Stimulated activated CD8-positive, alpha-beta memory T cell treated with anti-CD3 and anti-CD28 coated beads, Interleukin-7, amount 100 ng/mL, for 48 hours (primary cell): ENCODE measurements around the gene SP3.

Source experiments
- DNase-seq, 2 donors: peaks; one replicate each; pipeline ENCODE4 v3.0.0-alpha.2; 2020; ENCODE audit warnings: low read depth in 1 of 2; ENCODE audit errors: extremely low read depth in 1 of 2

Gene SP3

DNA sequence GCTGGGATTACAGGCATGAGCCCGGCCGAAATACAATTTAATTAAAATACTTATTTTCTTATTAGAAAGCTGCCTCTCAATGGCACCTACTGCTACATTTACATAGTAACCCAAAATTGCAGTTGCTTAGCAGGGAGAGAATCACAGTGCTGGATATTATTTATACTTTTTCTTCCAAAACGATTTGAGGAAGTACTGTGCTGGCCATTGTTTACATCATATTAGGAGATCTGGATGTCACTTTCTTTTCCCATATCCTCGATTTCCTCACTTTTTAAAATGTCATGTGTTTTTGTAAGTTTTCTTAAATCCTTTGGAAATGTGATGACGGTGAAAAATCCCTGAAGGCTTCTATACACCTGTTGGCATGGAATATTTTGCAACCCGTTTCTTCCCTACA lies 3.4 kb upstream of the SP3 start:
- DNase-seq, result no peak

DNA sequence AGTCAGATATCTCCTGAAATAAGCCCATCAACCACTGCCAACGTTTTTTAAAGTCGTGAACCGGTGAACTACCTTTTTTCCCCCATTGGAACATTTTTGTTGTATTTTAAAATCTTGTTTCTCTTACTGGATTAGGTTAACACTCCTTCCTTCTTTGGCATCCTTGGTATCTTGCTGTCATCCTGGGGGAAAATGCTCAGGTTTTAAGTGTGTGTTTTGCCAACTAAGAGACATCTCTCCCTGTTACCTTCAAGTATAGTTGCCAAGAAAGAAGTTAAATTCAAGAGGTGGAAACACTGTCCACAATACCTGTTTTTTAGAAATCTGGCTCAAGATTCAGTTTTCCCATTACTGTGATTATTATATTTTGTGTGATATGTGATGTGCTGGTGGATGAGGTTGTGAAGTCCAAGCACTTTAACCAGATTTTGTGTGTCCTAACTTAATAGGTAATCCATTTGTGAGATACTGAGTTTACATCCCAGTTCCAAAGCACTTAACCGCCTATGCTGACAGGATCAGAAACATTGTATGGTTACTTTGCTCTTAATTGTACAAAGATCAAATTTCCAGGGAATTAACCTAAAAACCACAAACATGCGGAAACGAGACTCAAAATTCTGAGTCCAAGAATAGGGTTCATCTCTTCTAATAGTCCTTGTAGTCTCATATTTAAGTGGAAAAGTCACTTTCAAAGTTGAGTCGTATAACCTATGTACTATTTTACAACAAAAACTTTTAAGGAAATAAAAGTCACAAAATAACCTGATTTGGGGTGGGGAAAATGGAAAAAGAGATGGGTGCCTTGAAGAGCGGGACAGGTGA lies 1.3 kb upstream of the SP3 start:
- no peak for DNase-seq

DNA sequence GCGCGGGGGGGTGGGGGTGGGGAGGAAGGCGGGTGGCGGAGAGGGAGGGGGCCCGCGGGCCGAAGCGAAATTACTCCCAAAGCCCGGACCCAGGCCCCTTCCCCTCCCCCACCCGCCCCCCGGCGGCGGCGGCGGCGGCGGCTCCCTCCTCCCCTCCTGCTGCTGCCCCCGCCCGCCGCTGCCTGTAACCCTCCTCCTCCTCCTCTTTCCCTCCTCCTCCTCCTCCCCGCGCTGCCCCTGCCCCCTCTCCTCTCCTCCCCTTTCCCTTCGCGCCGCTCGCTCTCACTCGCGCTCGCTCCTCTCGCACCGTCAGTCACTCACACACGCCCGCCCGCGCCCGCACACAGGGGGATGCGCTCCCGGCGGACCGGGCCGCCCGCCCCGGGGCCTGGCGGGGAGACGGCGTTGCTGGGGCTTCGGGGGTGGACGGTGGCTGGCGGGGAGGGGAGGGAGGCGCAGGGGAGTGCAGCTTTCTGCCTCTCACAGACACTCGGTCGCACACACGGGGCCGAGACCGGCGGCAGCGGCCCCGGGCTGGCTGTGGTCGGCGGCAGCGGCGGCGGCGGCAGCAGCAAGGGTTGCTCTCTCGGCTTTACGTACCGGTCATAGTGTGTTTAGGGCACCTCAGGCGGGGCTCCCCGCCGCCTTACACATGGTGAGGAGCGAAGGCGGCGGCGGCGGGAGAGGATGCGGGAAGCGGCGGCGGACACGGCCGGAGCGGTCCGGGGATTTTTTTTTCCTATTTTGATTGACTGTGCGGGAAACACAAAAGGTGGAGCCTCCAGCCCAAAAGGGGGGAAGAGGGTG lies 405 bp downstream of the SP3 start:
- DNase-seq, result peak; percentile 66 to 79

DNA sequence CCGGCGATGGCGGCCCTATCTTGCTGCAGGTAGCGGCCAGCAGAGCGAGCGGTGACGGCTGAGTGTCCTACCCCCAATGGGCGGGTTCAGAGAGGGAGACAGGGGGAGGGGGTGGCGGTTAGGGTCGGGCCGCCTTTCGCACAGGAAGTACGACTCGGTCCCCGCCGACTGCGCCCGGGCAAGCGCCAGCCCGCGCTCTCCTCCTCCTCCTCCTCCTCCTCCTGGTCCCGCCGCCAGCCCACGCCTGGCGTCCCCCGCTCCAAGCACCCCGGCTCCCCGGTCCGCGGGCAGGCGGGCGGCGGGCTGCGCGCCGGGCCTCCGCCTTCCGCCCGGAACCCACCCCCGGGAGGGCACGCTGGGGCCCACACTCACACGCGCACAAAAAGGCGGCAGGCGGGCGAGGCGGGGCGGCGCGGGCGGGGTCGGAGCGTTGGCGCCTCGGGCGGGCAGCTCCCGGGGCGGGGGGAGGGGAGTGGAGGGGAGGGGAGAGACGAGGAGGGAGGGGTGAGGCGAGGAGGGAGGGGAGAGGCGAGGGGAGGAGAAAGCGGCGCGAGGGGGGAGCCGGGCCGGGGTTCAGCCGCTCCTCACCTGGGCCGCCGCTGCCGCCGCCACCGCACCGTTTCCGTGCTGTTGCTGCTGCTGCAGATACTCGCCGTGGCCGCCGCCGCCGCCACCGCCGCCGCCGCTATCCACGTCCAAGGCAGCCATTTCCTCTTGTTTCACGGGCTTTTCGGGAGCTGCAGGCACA lies 1.2 kb downstream of the SP3 start:
- DNase-seq, result peak; percentile 88

DNA sequence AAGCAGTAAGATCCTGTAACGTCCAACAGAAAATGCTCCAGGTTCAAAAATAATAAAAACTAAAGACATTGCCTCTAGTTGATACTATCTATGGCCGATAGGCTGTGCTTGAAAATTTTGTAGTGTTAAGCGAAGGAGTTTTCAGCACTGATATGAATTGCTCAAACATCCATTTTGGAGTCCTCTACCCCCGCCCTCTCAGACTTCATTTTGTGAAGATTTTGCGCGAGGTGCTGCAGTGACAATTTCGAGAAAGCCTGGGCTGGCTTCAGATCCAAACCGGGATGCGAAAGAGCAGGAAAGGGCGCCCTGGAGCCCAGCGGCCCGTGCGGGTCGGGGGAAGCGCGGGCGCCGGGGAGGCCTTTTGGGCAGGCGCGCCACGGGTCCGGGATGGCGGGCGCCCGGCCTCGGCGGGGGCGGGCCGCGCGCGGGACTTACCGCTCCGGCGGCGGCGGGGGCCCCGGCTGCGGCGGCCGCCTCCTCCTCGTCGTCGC lies 1.8 kb downstream of the SP3 start:
- DNase-seq, result no peak

DNA sequence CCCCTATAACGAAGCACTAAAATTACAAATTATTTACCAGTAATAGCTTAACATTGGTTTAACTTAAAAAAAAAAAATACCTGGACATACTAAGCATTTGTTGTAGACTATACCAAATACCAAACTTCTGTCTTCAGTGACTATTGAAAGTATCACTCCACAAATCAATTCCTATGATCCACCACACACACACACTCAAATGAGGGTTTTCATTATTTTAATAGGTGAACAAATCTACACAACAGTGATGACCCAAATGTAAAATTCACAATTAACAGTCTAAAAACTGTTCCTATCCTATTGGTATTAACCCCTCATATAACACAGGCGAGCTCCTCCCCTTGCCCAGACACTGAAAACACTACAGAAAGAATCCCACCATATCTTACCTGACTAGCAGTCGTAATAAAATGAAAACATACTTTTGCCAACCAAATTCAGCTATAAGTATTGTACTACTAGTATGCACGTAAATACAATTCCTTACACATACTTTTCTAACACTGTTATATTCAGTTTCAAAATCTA lies 2.5 kb downstream of the SP3 start:
- no peak for DNase-seq

DNA sequence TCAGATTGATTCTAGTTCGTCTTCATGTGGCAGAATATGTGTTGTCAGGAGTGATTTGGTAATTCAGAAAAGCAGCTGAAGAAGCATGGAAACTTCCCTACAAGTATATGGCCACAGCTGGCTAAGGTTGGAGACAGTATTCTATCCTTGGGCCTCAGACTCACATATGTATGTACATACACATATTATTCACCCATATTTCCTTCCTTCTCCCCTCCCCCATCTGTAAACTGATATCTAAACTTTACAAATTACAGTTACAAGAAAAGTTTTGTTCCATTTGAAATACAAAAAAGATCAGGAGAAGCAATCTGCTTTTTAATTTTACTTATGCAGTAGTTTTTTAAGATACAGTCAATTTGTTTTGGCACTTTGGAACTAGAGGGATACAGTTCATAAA lies 3.1 kb downstream of the SP3 start:
- DNase-seq, result no peak

DNA sequence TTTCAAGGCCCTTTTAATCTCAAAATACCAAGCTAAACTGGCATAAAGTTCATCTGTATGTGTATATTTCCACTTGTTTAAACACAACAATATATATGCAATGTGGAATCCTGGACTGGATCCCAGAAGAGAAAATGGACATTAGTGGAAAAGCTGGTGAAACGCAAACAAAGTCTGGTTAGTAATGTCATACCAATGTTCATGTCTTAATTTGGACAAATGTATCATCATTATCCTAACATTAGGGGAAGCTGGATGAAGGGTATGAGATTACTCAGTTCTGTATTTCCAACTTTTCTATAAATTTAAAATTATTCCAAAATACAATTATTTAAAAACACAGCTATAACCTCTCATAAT lies 3.8 kb downstream of the SP3 start:
- no peak for DNase-seq

DNA sequence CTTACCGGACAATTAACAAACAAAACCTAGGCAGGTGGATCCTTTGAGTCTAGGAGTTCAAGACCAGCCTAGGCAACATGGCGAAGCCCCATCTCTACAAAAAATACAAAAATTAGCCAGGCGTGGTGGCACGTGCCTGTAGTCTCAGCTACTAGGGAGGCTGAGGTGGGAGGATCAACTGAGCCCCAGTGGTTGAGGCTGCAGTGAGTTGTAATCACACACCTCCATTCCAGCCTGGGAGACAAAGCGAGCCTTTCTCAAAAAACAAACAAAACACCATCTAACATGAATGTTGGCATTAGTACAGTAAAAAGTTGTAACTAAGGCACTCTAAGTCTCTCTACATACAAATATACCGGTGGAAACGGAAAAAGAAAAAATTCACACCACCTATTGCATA lies 5.3 kb downstream of the SP3 start:
- DNase-seq, result no peak

DNA sequence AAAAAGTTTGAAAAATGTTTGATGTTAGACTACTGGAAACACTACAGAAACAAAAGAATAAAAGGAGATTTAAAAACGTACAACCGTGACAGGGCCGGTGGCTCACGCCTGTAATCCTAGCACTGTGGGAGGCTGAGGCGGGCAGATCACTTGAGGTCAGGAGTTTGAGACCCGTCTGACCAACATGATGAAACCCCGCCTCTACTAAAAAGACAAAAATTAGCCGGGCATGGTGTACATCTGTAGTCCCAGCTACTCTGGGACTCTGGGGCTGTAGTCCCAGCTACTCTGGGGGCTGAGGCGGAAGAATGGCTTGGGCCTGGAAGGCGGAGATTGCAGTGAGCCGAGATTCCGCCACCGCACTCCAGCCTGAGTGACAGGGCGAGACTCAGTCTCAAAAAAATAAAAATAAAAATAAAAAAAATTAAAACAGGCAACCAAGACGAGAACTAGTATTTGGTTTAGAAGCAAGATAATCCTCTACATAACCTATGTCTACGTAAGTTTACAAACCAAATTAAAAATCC lies 5.8 kb downstream of the SP3 start:
- DNase-seq, result no peak

DNA sequence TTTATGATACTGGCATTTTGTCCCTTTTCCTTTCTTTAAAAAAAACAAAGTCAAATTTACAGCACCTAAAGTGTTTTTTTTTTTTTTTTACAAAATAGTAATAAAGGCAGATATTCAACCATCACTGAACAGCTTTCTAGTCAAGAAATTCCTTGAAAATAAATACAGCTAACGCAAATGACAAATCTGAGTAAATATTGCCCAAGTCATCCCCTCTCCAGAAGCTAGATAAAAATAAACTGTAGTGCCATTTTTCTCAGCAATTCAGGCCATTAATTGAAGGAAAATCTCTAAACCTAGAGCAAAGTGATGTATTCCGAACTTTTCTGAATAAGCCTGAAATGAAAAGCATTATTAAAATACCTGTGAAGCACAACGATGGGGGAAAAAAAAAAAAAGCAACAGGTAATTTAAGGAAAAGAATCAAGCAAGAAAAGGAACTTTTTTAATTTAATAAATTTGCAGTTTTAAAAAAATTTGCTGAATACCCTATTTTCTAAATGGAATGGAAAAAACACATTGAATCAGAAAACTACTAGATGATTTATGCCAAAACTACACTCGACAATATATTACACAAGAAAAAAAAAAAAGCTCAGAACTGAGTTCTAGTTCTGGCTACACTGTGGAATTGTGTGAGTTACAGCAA lies 6.9 kb downstream of the SP3 start:
- no peak for DNase-seq

DNA sequence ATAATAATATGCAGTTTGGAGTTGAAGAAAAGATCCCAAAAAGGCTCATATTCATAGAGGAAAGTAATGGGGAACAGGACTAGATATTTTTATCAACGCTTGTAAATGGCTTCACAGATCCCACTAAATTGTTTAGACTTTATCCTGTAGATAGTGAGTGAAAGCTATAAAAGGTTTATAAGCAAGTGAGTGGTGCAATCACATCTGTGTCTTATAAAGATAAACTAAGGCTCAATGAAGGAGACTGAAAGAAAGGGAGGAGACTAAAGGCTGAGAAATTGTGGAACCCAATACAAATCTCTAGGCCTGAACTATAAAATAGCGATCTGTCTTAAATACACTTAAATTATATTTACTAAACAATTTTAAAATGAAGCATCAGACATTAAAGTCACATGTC lies 7.7 kb downstream of the SP3 start:
- no peak for DNase-seq

DNA sequence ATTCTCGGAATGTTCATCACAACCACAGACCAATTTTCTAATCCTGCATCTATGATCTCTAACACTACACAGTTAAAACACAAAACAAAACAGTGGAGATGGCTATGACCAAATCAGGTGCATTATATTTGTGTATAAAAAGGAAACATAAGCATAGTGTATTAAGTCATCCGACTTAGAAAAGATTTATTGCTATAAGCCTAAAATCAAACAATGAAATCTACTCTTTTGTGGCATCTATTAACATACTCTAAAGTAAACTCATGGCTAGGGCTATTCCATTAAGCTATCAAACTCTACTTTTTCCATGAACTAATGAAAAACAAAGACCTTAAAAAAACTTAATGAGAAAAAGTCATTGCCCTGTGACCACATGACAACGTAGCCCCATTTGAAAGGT lies 8.7 kb downstream of the SP3 start:
- no peak for DNase-seq

DNA sequence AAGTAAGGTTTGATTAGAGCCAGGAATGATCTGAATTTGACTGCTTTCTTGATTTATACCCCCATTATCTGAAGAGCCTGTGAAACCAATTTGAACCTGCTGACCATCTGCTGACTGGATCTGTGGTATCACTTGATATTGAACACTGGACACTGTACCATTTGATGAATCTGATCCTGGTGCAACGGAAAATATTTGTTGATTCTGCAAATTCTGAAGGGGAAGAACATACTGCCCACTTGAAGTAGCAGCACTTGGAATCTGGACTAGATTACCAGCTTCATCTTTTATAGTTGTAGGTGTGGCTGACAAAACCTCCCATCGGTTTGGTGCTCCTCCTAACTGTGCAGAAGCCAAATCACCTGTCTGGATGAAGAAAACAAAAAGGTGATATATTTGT lies 9.3 kb downstream of the SP3 start:
- no peak for DNase-seq

DNA sequence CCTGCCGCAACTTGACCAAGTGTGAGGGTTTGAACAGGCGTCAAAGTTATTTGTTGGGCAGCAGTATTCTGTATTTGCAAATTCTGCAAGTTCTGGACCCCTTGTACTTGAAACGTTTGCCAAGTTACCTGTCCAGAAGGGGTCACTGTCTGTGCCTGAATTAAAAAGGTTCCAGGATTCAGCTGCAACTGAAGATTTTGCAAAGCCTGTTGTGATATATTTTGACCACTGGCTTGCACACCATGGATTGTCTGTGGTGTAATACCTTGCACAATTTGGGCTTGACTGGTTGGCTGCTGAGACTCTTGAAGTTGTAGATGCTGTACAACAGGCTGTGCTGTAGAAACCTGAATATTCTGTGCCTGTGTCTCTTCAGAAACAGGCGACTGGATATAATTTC lies 10.2 kb downstream of the SP3 start:
- no peak for DNase-seq

DNA sequence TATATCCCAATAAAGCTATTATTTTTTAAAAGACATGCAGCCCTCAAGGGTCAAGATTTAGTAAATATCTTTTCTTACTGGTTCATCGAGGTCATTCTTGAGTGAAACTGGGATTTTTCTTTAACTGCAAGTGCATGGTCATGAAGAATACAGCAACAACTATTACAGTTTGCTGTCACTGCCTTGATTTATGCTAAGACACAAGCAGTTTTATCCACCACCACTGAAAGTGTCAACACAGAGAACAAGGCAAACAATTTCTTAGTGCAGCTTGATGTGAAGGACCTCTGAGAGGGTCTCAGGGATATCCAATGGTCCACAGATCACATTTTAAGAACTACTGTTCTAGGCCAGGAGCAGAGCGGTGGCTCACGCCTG lies 12.1 kb downstream of the SP3 start:
- no peak for DNase-seq

DNA sequence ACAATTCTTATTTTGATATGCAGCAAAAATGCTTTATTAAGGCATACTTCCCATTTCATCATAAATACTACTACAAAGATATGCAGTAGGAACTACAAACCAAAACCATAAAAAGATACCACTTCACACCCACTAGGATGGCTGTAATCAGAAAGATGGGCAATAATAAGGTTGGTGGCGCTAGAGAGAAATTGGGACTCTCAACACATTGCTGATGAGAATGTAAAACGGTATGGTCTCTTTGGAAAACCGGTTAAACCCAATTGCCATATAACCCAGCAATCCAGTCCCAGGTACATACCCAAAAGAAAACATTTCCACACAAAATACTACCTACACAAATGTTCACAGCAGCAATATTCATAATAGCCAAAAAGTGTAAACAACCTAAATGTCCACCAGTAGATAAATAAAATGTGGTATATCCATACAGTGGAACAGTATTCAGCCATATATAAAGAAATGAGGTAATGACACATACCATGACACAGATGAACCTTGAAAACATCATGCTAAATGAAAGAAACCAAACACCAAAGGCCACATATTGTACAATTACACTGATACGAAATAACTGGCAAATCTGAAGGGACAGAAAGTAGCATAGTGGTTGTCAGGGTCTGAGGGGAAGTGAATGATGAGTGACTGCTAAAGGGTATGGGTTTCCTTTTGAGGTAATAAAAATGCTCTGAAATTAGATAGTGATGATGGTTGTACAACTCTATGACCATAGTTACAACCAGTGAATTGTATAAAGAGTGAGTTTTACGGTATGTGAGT lies 12.7 kb downstream of the SP3 start:
- no peak for DNase-seq

DNA sequence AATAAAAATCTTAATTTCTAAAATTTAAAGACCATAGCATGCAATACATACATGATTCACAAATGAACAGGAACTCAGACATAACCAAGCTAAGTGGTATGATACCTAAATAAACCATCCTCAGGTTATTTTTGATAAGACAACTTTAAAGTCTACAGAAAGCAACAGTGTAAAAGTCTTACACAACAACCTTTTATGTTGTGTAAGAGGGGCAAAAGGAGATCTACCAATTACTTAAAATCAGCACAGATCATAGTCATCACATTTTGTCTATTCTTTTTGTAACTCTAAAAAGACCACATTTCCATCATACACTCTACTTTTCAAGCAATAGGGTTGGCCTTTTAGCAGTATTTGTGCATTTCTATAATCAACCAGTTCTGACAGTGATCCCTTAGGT lies 16.3 kb downstream of the SP3 start:
- DNase-seq, result no peak

DNA sequence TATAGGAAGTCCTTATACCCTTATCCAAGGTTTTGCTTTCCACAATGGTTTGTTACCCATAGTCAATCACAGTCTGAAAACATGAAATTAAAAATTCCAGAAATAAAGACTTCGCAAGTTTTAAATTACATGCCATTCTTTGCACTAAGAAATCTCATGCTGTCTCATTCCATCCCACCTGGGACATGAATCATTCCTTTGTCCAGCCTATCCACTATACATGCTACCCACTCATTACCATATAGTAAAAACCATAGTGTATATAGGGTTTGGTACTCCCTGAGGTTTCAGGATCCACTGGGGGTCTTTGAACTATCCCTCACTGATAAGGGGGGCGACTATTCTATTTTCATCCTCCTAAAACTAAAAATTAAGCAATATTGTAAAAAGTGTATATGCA lies 17.0 kb downstream of the SP3 start:
- DNase-seq, result no peak

DNA sequence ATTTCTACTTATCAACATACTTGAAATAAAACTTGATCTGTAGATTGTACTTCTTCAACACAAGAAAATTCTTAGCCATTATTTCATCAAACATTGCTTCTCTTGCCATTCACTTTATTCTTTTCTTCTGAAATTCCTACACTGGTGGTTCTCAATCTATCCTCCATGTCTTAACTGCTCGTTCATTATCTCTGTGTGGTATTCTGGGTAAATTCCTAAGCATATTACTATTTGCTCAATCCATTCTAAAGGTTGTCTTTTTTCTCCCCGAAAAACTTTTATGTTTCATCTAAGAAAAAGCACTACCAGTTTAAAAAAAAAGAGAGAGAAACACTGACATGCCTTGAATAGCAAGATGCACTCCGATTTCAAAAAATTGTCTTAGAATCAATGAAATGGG lies 18.0 kb downstream of the SP3 start:
- DNase-seq, result no peak
